LNCaP clone FGC (cell line): ENCODE data around the gene MGRN1.
"Not testable (repeated sequence)": the region's sequence is repeated elsewhere in the genome, so short reads cannot be mapped to it uniquely, and the experiment has no call there.

Experiments used
- DNase-seq: peaks from one replicate; pipeline ENCODE4 v3.0.0-alpha.2; 2011; ENCODE audit warnings: low read depth
- H3K4me3 ChIP-seq: 2 replicates; pipeline ENCODE4 v1.5.1; 2011; ENCODE audit warnings: mild to moderate bottlenecking, low read depth, low read length, control low read depth
- TF ChIP-seq, protein P1 (sequence below): IDR thresholded peaks from 2 replicates; pipeline ENCODE4 v1.5.1; 2012; ENCODE audit warnings: mild to moderate bottlenecking; ENCODE audit not compliant: control insufficient read depth, insufficient read depth; ENCODE audit errors: extremely low read depth

The MGRN1 gene

DNA sequence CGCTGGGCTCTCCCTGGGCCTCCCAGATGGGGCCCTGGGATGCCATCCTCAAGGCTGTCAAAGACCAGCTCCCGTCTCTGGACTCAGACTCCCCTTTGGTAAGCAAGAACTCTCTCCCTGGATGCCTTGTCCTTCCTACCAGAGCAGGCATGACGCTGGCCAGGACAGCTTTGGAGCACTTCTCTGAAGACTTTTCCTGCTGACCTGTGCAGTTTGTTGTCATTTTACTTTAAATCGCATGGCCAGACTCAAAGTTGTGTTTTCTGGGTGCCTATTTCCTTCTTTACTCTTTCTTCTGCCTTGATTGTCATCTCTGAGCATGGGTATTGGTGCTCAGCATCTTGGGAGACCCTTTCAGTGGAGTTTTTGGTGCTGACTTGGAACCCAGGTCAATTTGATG is 111.9 kb downstream of the MGRN1 start:
- no peak overlapping the region for H3K4me3 ChIP-seq
- TF ChIP-seq, protein P1, sequence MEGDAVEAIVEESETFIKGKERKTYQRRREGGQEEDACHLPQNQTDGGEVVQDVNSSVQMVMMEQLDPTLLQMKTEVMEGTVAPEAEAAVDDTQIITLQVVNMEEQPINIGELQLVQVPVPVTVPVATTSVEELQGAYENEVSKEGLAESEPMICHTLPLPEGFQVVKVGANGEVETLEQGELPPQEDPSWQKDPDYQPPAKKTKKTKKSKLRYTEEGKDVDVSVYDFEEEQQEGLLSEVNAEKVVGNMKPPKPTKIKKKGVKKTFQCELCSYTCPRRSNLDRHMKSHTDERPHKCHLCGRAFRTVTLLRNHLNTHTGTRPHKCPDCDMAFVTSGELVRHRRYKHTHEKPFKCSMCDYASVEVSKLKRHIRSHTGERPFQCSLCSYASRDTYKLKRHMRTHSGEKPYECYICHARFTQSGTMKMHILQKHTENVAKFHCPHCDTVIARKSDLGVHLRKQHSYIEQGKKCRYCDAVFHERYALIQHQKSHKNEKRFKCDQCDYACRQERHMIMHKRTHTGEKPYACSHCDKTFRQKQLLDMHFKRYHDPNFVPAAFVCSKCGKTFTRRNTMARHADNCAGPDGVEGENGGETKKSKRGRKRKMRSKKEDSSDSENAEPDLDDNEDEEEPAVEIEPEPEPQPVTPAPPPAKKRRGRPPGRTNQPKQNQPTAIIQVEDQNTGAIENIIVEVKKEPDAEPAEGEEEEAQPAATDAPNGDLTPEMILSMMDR, result no peak
- DNase-seq, result no peak

DNA sequence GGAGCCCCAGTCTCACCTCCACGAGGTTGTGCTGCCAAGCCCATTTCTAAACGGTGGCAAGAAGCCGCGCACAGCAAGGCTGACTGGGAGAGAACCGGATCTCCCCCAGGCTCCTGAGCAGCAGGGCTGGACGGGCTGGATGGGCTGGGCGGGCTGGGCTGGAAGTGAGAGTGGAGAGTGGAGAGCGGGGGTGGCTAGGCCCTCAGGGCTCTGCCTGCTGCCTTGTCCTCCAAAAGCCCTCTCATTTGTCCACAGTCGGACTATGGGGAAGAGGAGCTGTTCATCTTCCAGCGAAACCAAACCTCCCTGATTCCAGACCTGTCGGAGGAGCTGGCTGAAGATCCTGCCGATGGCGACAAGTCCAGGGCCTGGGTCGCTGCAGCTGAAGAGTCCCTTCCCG is 112.9 kb downstream of the MGRN1 start:
- no peak for DNase-seq
- no peak overlapping the region for H3K4me3 ChIP-seq
- TF ChIP-seq, protein P1, result no peak

DNA sequence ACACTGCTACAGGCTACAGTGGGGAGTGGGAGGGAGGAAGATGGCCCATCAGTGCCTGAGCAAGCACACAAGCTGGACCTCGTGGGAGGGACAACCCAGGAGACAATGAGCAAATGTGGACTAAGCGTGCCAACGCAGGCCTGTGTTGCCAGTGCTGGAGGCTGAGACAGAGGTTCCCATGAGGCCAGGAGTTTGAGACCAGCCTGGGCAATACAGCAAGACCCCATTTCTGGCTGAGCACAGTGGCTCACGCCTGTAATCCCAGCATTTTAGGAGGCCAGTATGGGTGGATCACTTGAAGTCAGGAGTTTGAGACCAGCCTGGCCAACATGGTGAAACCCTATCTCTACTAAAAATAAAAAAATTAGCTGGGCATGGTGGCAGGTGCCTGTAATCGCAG is 113.7 kb downstream of the MGRN1 start:
- not testable (repeated sequence) for DNase-seq, H3K4me3 ChIP-seq
